Panc1 (cell line): Measurements from ENCODE around the gene GRIK4. TPM values are rescaled to one million over a fixed set of nuclear protein-coding genes. Genes with fewer than 3 reads are reported as not detected.

Source experiments
- ATAC-seq: fragments of 200-7000 bp; cut with Tn5 transposase; 2 replicates; pipeline ENCODE4 v1.9.1; 2020; ENCODE audit warnings: mild to moderate bottlenecking, moderate library complexity
- BruUV-seq: library from RNA; stranded (reverse); fragments of 400-500 nt; replicated peaks from 2 replicates; lab custom pipeline; 2021; lab: Mats Ljungman, UMichigan
- CTCF ChIA-PET: fragments of 300-600 bp; sonication (Branson Sonifier 250); formaldehyde crosslinking; loops from one replicate; lab custom pipeline; 2022; ENCODE audit warnings: antibody characterized with exemption; lab: Charles Lee
- POLR2A ChIA-PET: fragments of 300-600 bp; sonication (Branson Sonifier 250); formaldehyde crosslinking; loops from one replicate; lab custom pipeline; 2022; ENCODE audit warnings: antibody characterized with exemption; lab: Charles Lee
- DNase-seq: peaks from one replicate; pipeline ENCODE4 v3.0.0-alpha.2; 2010; ENCODE audit warnings: low read depth, low spot score
- H3K27ac ChIP-seq: 2 replicates; pipeline ENCODE4 v1.5.1; 2011; ENCODE audit warnings: mild to moderate bottlenecking, low read length, inconsistent platforms
- H3K27me3 ChIP-seq: fragments of 200-500 bp; sonication (Bioruptor generic); 2 replicates; pipeline ENCODE4 v1.6.0; 2014; ENCODE audit warnings: low read length, inconsistent platforms; ENCODE audit not compliant: control insufficient read depth, insufficient read depth
- H3K36me3 ChIP-seq: fragments of 200-500 bp; sonication (Bioruptor generic); 2 replicates; pipeline ENCODE4 v1.5.1; 2014; ENCODE audit warnings: inconsistent platforms, mild to moderate bottlenecking, low read length, moderate library complexity; ENCODE audit not compliant: control insufficient read depth, insufficient read depth
- H3K4me1 ChIP-seq: 2 replicates; pipeline ENCODE4 v1.5.1; 2011; ENCODE audit warnings: inconsistent platforms, mild to moderate bottlenecking, low read length, moderate library complexity; ENCODE audit not compliant: control insufficient read depth, insufficient read depth
- H3K4me3 ChIP-seq, 2 experiments: 2 replicates each; pipeline ENCODE4 v1.5.1; 2011 to 2012; ENCODE audit warnings: low read depth in 2 of 2, low read length in 2 of 2, mild to moderate bottlenecking in 2 of 2, inconsistent platforms in 1 of 2, moderate library complexity in 1 of 2
- H3K9me3 ChIP-seq: fragments of 200-500 bp; sonication (Bioruptor generic); 2 replicates; pipeline ENCODE4 v1.5.1; 2014; ENCODE audit warnings: low read depth, mild to moderate bottlenecking, inconsistent platforms, low read length, moderate library complexity; ENCODE audit not compliant: control insufficient read depth, insufficient read depth
- POLR2AphosphoS5 ChIP-seq: IDR thresholded peaks from 2 replicates; pipeline ENCODE4 v1.6.1; 2012; ENCODE audit warnings: mild to moderate bottlenecking, low read depth, low read length, moderate library complexity
- SIN3A ChIP-seq: IDR thresholded peaks from 2 replicates; pipeline ENCODE4 v1.6.1; 2012; ENCODE audit warnings: low read depth, mild to moderate bottlenecking, low read length, moderate library complexity, borderline replicate concordance; ENCODE audit not compliant: insufficient read depth
- TCF7L2 ChIP-seq: IDR thresholded peaks from 2 replicates; pipeline ENCODE4 v1.6.1; 2011; ENCODE audit warnings: mild to moderate bottlenecking, low read depth, low read length, inconsistent platforms
- in situ Hi-C: cut with HindIII; loops from 2 replicates; pipeline ENCODE4 v1.10.0; 2016; ENCODE audit warnings: low sequenced_read_pairs, low pct_unique_long_range_greater_than_20kb
- intact Hi-C: fragments of 100-400 bp; cut with micrococcal nuclease; formaldehyde crosslinking; loops from one replicate; pipeline ENCODE4 v1.10.0; 2022; ENCODE audit not compliant: unreplicated experiment
- total RNA-seq: library from RNA; stranded (reverse); gene quantifications from one replicate; pipeline ENCODE4 v1.2.1, GENCODE V29; 2021; ENCODE audit not compliant: unreplicated experiment
- TF ChIP-seq, protein P1 (sequence below), 2 experiments: IDR thresholded peaks; 2 replicates each; pipeline ENCODE4 v1.6.1; 2011 to 2012; ENCODE audit warnings: low read depth in 2 of 2, control low read depth in 1 of 2, low read length in 1 of 2, mild to moderate bottlenecking in 1 of 2, moderate library complexity in 1 of 2; ENCODE audit not compliant: insufficient read depth in 1 of 2
- TF ChIP-seq, protein P2 (sequence below): fragments of 450-650 bp; IDR thresholded peaks from 2 replicates; pipeline ENCODE4 v1.5.1; 2017; ENCODE audit warnings: mild to moderate bottlenecking

GRIK4 gene
- total RNA-seq, 1 experiment from 2014 or later: 0.62 TPM

DNA sequence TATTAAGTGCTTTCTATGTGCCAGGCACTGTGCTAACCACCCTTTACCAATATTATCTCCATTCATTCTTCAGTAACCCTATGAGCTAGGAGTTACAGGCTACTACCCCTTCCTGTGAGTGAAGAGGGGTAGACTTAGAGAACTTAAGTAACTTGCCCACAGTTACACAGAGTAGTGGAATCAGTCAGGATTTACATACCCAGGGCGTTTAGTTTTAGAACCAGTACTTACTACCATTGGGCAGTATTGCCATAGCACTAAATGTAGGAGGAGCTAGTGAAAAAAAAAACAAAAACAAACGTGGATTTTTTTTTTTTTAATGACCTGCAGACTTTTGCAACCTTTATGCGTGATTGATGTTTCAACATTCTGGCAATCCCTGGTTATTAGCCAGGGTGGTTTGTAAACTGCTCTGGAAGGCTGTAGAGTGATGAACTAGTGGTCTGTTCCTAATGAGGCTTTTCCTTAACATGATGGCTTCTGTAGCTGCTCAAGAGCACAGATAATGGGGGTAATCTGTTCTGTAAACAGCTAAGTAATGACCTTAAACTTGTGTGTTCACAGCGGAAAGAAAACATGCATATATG, 523.7 kb downstream of the GRIK4 start:
- in situ Hi-C loops (no loop called here), intact Hi-C loops (no loop called here)
- Histone ChIP-seq H3K9me3 (no peaks in the 10 kb centered on the region), H3K36me3 (no peaks in the 10 kb centered on the region), H3K4me1 (no peaks in the 10 kb centered on the region), H3K27me3 (no peaks in the 10 kb centered on the region), H3K27ac (no peak overlapping the region), H3K4me3 (no peak overlapping the region)
- no TSS peak for BruUV-seq
- POLR2A ChIA-PET: interaction anchor here (0.8 kb wide), 1 partner anchor 10 kb away, joined by 3 read pairs; no protein-coding TSS in a partner anchor
- DNase-seq: no peak
- TF ChIP-seq SIN3A (no peak), POLR2AphosphoS5 (no peak), TCF7L2 (no peak)
- TF ChIP-seq, protein P1, sequence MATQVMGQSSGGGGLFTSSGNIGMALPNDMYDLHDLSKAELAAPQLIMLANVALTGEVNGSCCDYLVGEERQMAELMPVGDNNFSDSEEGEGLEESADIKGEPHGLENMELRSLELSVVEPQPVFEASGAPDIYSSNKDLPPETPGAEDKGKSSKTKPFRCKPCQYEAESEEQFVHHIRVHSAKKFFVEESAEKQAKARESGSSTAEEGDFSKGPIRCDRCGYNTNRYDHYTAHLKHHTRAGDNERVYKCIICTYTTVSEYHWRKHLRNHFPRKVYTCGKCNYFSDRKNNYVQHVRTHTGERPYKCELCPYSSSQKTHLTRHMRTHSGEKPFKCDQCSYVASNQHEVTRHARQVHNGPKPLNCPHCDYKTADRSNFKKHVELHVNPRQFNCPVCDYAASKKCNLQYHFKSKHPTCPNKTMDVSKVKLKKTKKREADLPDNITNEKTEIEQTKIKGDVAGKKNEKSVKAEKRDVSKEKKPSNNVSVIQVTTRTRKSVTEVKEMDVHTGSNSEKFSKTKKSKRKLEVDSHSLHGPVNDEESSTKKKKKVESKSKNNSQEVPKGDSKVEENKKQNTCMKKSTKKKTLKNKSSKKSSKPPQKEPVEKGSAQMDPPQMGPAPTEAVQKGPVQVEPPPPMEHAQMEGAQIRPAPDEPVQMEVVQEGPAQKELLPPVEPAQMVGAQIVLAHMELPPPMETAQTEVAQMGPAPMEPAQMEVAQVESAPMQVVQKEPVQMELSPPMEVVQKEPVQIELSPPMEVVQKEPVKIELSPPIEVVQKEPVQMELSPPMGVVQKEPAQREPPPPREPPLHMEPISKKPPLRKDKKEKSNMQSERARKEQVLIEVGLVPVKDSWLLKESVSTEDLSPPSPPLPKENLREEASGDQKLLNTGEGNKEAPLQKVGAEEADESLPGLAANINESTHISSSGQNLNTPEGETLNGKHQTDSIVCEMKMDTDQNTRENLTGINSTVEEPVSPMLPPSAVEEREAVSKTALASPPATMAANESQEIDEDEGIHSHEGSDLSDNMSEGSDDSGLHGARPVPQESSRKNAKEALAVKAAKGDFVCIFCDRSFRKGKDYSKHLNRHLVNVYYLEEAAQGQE (IDR thresholded peaks at IDR 0.05; ENCODE audit: insufficient read depth in 1 of 2, low read depth in 2 of 2, low read length in 1 of 2): no peak
- TF ChIP-seq, protein P2, sequence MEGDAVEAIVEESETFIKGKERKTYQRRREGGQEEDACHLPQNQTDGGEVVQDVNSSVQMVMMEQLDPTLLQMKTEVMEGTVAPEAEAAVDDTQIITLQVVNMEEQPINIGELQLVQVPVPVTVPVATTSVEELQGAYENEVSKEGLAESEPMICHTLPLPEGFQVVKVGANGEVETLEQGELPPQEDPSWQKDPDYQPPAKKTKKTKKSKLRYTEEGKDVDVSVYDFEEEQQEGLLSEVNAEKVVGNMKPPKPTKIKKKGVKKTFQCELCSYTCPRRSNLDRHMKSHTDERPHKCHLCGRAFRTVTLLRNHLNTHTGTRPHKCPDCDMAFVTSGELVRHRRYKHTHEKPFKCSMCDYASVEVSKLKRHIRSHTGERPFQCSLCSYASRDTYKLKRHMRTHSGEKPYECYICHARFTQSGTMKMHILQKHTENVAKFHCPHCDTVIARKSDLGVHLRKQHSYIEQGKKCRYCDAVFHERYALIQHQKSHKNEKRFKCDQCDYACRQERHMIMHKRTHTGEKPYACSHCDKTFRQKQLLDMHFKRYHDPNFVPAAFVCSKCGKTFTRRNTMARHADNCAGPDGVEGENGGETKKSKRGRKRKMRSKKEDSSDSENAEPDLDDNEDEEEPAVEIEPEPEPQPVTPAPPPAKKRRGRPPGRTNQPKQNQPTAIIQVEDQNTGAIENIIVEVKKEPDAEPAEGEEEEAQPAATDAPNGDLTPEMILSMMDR: no peak
- ATAC-seq: no peak
- CTCF ChIA-PET: interaction anchor here (0.7 kb wide), 1 partner anchor 386 kb away, joined by 3 read pairs; no protein-coding TSS in a partner anchor

DNA sequence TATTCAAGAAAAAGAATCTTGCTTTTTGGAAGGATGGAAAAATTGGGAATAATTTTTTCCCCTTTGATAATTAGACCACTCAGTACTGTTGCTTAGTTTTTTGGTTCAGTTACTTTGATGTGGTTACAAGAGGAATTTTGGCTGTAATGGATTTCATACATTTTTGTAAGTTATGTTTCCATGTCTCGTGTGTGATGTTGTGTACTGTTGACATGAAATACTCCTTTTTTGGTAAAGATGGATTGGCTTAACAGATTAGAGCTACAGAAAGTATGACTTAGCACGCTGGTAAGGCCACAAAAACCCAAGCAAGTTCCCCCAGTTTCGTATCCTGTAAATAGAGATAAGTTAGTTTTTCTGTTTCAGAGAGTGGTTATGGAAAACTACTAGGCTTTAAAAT, 524.2 kb downstream of the GRIK4 start:
- DNase-seq (no peak), ATAC-seq (no peak)
- ChIA-PET CTCF (no interaction called here), POLR2A (no interaction called here)
- BruUV-seq: no TSS peak
- Histone ChIP-seq H3K4me1 (no peaks in the 10 kb centered on the region), H3K4me3 (no peak overlapping the region), H3K27me3 (no peaks in the 10 kb centered on the region), H3K36me3 (no peaks in the 10 kb centered on the region), H3K9me3 (no peaks in the 10 kb centered on the region), H3K27ac (no peak overlapping the region)
- in situ Hi-C loops: no loop called here
- intact Hi-C loops: no loop called here
- TF ChIP-seq TCF7L2: no peak
- TF ChIP-seq, protein P2: no peak
- no peak for TF ChIP-seq POLR2AphosphoS5
- no peak for TF ChIP-seq SIN3A
- TF ChIP-seq, protein P1 (IDR thresholded peaks at IDR 0.05; ENCODE audit: insufficient read depth in 1 of 2, low read depth in 2 of 2, low read length in 1 of 2): no peak
